GM12872 (cell line): ENCODE results near the gene SPAG7.

Experiments used
- CTCF ChIP-seq: IDR thresholded peaks from 3 replicates; pipeline ENCODE4 v1.5.1; 2011; ENCODE audit warnings: low read depth, mild to moderate bottlenecking, low read length, moderate library complexity; ENCODE audit not compliant: insufficient read depth

The SPAG7 gene

GRCh38 chr17:4986951-4987766 lies 19.5 kb upstream of the SPAG7 start, which contains the start of gene CAMTA2:
CAMTA2 (minus strand) TSS chr17:4987675; CDS start chr17:4986222, 1,453 bp downstream.
- TF ChIP-seq CTCF: peak; percentile 79

- no peak for TF ChIP-seq CTCF
Measured at GRCh38 chr17:4986403-4986802, 18.8 kb upstream of the SPAG7 start.

GRCh38 chr17:4982305-4982704 lies 14.7 kb upstream of the SPAG7 start:
- TF ChIP-seq CTCF: no peak

DNA sequence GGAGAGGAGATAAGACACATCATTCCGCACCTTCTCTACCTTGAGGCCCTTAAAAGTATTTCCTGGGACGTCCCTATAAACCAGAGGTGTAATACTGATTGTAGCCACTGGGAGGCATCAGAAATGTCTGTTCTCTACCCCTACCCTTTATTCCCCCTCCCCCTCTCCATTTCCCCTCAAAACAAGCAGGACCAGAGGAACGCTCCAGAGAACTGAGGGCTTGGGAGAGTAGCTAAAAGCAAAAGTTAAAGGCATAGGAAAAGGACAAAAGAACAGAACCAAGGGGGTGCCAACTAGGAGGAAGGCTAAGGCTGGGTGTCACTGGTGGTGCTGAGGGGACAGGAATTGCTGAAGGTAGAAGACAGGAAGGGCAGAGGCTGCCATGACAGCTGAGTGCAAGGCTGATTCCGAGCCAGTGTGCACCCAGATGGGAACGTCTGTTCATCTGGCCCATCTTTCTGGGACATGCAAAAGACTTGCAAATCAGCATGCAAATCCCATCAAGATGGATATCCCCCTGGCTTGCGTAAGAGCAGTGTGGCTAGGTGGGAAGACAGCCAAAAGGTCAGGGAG lies 13.1 kb upstream of the SPAG7 start:
- peak; percentile 81 for TF ChIP-seq CTCF

DNA sequence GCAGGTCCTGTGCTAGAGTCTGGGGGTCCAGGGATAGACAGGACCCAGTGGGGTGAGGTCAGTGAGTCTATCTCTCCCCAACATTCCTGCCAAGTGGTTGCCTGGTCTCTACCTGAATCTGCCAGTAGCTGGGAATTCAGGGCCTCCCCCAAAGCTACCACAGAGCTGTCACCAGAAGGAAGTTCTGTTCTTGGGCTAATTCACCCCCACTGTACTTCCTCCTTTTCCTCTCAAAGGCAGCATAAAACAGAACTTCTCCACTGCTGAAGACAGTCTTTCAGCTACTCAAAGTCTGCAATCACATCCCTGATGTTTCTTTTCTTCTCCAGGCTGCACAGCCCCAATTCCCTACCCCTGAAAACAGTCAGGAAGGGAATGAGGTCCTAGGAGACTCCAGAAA lies 11.1 kb upstream of the SPAG7 start:
- no peak for TF ChIP-seq CTCF

- no peak for TF ChIP-seq CTCF
Measured at GRCh38 chr17:4974115-4974670, 6.6 kb upstream of the SPAG7 start.

GRCh38 chr17:4973256-4974114 lies 5.9 kb upstream of the SPAG7 start:
- TF ChIP-seq CTCF: no peak
